HepG2 (cell line): Measurements from ENCODE around the gene ZBTB48. TPM values are rescaled to one million over a fixed set of nuclear protein-coding genes. Genes with fewer than 3 reads are reported as not detected.

ENCODE experiments used
- ADNP ChIP-seq: sonication (generic); formaldehyde crosslinking; IDR thresholded peaks from 2 replicates; pipeline ENCODE4 v1.4.0; 2020; ENCODE audit warnings: missing genetic modification reagents
- ARHGAP35 ChIP-seq: sonication (generic); formaldehyde crosslinking; IDR thresholded peaks from 2 replicates; pipeline ENCODE4 v1.9.0; 2022; ENCODE audit warnings: mild to moderate bottlenecking, inconsistent platforms, moderate library complexity, missing genetic modification reagents, borderline replicate concordance
- ATF2 ChIP-seq: sonication (generic); formaldehyde crosslinking; IDR thresholded peaks from 2 replicates; pipeline ENCODE4 v1.4.0; 2020; ENCODE audit warnings: missing genetic modification reagents
- ATF7-NPFF ChIP-seq: sonication (generic); formaldehyde crosslinking; IDR thresholded peaks from 2 replicates; pipeline ENCODE4 v1.8.1; 2023; ENCODE audit warnings: mild to moderate bottlenecking, low read depth, missing genetic modification reagents, moderate library complexity
- EZH2 ChIP-seq: conservative IDR thresholded peaks from 2 replicates; pipeline ENCODE4 v1.6.1; 2012; ENCODE audit warnings: mild to moderate bottlenecking, low read depth, low read length, moderate library complexity
- GZF1 ChIP-seq: sonication (generic); formaldehyde crosslinking; IDR thresholded peaks from 2 replicates; pipeline ENCODE4 v1.5.1; 2020; ENCODE audit warnings: mild to moderate bottlenecking, missing genetic modification reagents
- IRF2 ChIP-seq: IDR thresholded peaks from 2 replicates; pipeline ENCODE4 v1.6.1; 2018; ENCODE audit warnings: missing genetic modification reagents, missing compliant biosample characterization
- PREB ChIP-seq: sonication (generic); formaldehyde crosslinking; IDR thresholded peaks from 2 replicates; pipeline ENCODE4 v1.4.0; 2020; ENCODE audit warnings: missing genetic modification reagents
- RNF2 ChIP-seq: fragments of 450-650 bp; conservative IDR thresholded peaks from 2 replicates; pipeline ENCODE4 v1.6.1; 2016; ENCODE audit warnings: low read depth
- SAFB2 ChIP-seq: sonication (generic); formaldehyde crosslinking; IDR thresholded peaks from 2 replicates; pipeline ENCODE4 v1.5.1; 2020; ENCODE audit warnings: missing genetic modification reagents, low read depth, mild to moderate bottlenecking, borderline replicate concordance
- SKI ChIP-seq: fragments of 450-650 bp; IDR thresholded peaks from one replicate; pipeline ENCODE4 v1.6.1; 2018; ENCODE audit warnings: mild to moderate bottlenecking; ENCODE audit not compliant: partially characterized antibody
- TGIF2 ChIP-seq: IDR thresholded peaks from 2 replicates; pipeline ENCODE4 v1.6.1; 2016; ENCODE audit warnings: control low read depth, missing compliant biosample characterization
- THAP11 ChIP-seq: IDR thresholded peaks from 2 replicates; pipeline ENCODE4 v1.6.1; 2016; ENCODE audit warnings: missing biosample characterization, missing genetic modification reagents
- ZBTB1 ChIP-seq: sonication (generic); formaldehyde crosslinking; IDR thresholded peaks from 2 replicates; pipeline ENCODE4 v1.4.0; 2020; ENCODE audit warnings: missing genetic modification reagents, borderline replicate concordance
- ZBTB20 ChIP-seq: sonication (generic); formaldehyde crosslinking; IDR thresholded peaks from 2 replicates; pipeline ENCODE4 v1.8.1; 2023; ENCODE audit warnings: missing genetic modification reagents, low read depth, mild to moderate bottlenecking, borderline replicate concordance
- ZFY ChIP-seq: sonication (generic); formaldehyde crosslinking; IDR thresholded peaks from 2 replicates; pipeline ENCODE4 v1.4.0; 2020; ENCODE audit warnings: missing genetic modification reagents
- ZKSCAN1 ChIP-seq: fragments of 150-350 bp; IDR thresholded peaks from 2 replicates; pipeline ENCODE4 v1.6.1; 2014; ENCODE audit warnings: low read length
- ZNF205 ChIP-seq: IDR thresholded peaks from 2 replicates; pipeline ENCODE4 v1.6.1; 2018; ENCODE audit warnings: missing biosample characterization, missing genetic modification reagents
- ZNF224 ChIP-seq: sonication (generic); formaldehyde crosslinking; IDR thresholded peaks from 2 replicates; pipeline ENCODE4 v1.5.0; 2020; ENCODE audit warnings: mild to moderate bottlenecking, missing genetic modification reagents
- ZNF546 ChIP-seq: sonication (generic); formaldehyde crosslinking; conservative IDR thresholded peaks from 2 replicates; pipeline ENCODE4 v1.8.1; 2023; ENCODE audit warnings: mild to moderate bottlenecking, missing genetic modification reagents
- ZNF563 ChIP-seq: sonication (generic); formaldehyde crosslinking; IDR thresholded peaks from 2 replicates; pipeline ENCODE4 v1.8.0; 2022; ENCODE audit warnings: mild to moderate bottlenecking, moderate library complexity, missing genetic modification reagents
- ZNF607 ChIP-seq: sonication (generic); formaldehyde crosslinking; IDR thresholded peaks from 2 replicates; pipeline ENCODE4 v1.5.1; 2020; ENCODE audit warnings: missing genetic modification reagents, mild to moderate bottlenecking, borderline replicate concordance
- ZNF749 ChIP-seq: sonication (generic); formaldehyde crosslinking; IDR thresholded peaks from 2 replicates; pipeline ENCODE4 v1.8.0; 2022; ENCODE audit warnings: mild to moderate bottlenecking, missing genetic modification reagents, moderate library complexity, borderline replicate concordance
- ZNF790 ChIP-seq: sonication (generic); formaldehyde crosslinking; IDR thresholded peaks from 2 replicates; pipeline ENCODE4 v1.8.0; 2022; ENCODE audit warnings: missing genetic modification reagents, mild to moderate bottlenecking, borderline replicate concordance
- polyA plus RNA-seq, 8 experiments: library from polyadenylated mRNA; depleted of rRNA in 3 of 8; stranded (reverse) in 7 of 8; unstranded in 1 of 8; fragments of >200 nt; fragmentation: Illumina TruSeq in 4 of 8; extraction: Trizol in 4 of 8; gene quantifications; 2 replicates each; pipeline versions ENCODE4 v1.2.1 to v1.2.3, GENCODE V29; 2011 to 2016; ENCODE audit warnings: low read depth in 4 of 8, missing spikeins in 1 of 8, mixed read lengths in 1 of 8; ENCODE audit not compliant: insufficient read depth in 1 of 8
- total RNA-seq, 5 experiments: library from RNA; depleted of rRNA; stranded (reverse); fragments of >200 nt; fragmentation: Illumina TruSeq; extraction: Trizol; gene quantifications; 2 replicates each; pipeline ENCODE4 v1.2.3, GENCODE V29; 2016; ENCODE audit warnings: low read depth in 1 of 5
- TF ChIP-seq, protein P1 (sequence below): sonication (generic); formaldehyde crosslinking; IDR thresholded peaks from 2 replicates; pipeline ENCODE4 v1.9.0; 2021; ENCODE audit warnings: missing genetic modification reagents, borderline replicate concordance

Gene ZBTB48
- total and polyA plus RNA-seq, 2 of the 13 experiments (the other 11 are each of a cell fraction or from before 2014, with no cell fraction given): 13.0 to 17.1 TPM

DNA sequence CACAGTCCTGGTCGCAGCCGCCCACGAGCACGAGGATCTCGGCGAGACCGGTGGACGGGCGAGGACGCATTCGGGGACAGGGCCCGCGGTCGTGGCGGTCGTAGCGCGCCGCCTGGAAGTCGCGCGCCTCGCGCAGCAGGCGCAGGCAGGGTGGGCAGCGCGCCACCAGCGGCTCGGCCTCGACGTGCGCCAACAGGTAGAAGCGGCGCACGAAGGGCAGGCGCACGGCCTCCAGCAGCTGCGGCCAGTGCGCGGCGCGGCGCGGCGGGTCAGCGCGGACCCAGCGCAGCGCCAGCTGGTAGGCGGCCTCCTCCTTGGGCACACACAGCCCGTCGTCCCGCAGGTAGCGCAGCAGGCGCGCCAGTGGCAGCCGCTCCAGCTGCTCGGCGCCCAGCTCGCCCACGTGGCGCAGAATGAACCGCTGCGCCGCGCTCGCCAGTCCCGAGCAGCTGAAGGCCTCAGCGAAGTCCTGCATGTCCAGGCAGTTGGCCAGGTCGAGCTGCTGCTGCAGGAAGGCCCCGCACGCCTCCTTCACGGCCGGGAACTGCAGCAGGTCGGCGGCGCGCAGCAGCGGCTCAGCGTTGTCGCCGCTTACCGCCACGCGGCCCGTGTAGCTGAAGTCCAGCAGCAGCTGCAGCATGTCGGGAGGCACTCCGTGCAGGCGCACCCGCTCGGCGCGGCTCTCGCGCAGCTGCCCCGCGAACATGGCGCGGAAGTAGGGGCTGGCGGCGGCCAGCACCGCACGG is 22.3 kb downstream of the ZBTB48 start (continued):
- TF ChIP-seq SKI (no peak), RNF2 (0 out of 2 replicates have a peak, but pooled peaks have one; percentile 32), ZBTB1 (CRISPR knock-in tag) (no peak), ZNF546 (CRISPR knock-in tag) (peak; percentile 25; the same call in 1 of the 2 replicates), IRF2 (CRISPR knock-in tag) (no peak), ZNF205 (CRISPR knock-in tag) (no peak), GZF1 (CRISPR knock-in tag) (peak; percentile 32; the same call in 1 of the 2 replicates), PREB (CRISPR knock-in tag) (no peak), ZNF749 (no peak), ZNF224 (CRISPR knock-in tag) (peak; percentile 20; the same call in 1 of the 2 replicates), ZNF563 (CRISPR knock-in tag) (peak; percentile 8; the same call in 1 of the 2 replicates), ARHGAP35 (CRISPR knock-in tag) (no peak), ATF7-NPFF (peak; percentile 22; the same call in 1 of the 2 replicates), ZBTB20 (CRISPR knock-in tag) (no peak), SAFB2 (peak; percentile 81), THAP11 (CRISPR knock-in tag) (no peak), ATF2 (CRISPR knock-in tag) (0 out of 2 replicates have a peak, but pooled peaks have one; percentile 19), ADNP (0 out of 2 replicates have a peak, but pooled peaks have one; percentile 14), EZH2 (no peak), ZFY (CRISPR knock-in tag) (peak; percentile 77), ZNF607 (CRISPR knock-in tag) (peak; percentile 15; the same call in 1 of the 2 replicates), ZNF790 (CRISPR knock-in tag) (peak; percentile 9; the same call in 1 of the 2 replicates), ZKSCAN1 (no peak), TGIF2 (peak; percentile 75; the same call in 1 of the 2 replicates)
- TF ChIP-seq, protein P1, sequence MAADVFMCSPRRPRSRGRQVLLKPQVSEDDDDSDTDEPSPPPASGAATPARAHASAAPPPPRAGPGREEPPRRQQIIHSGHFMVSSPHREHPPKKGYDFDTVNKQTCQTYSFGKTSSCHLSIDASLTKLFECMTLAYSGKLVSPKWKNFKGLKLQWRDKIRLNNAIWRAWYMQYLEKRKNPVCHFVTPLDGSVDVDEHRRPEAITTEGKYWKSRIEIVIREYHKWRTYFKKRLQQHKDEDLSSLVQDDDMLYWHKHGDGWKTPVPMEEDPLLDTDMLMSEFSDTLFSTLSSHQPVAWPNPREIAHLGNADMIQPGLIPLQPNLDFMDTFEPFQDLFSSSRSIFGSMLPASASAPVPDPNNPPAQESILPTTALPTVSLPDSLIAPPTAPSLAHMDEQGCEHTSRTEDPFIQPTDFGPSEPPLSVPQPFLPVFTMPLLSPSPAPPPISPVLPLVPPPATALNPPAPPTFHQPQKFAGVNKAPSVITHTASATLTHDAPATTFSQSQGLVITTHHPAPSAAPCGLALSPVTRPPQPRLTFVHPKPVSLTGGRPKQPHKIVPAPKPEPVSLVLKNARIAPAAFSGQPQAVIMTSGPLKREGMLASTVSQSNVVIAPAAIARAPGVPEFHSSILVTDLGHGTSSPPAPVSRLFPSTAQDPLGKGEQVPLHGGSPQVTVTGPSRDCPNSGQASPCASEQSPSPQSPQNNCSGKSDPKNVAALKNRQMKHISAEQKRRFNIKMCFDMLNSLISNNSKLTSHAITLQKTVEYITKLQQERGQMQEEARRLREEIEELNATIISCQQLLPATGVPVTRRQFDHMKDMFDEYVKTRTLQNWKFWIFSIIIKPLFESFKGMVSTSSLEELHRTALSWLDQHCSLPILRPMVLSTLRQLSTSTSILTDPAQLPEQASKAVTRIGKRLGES: no peak
